Caco-2 (cell line): Measurements from ENCODE around the gene RRP1B. TPM values are rescaled to one million over a fixed set of nuclear protein-coding genes. Genes with fewer than 3 reads are reported as not detected.

Experiments used
- BruUV-seq: library from RNA; stranded (reverse); fragments of 400-500 nt; replicated peaks from 2 replicates; lab custom pipeline; 2021; lab: Mats Ljungman, UMichigan
- CTCF ChIA-PET: fragments of 300-600 bp; sonication (Branson Sonifier 250); formaldehyde crosslinking; loops from one replicate; lab custom pipeline; 2022; ENCODE audit warnings: antibody characterized with exemption; lab: Charles Lee
- POLR2A ChIA-PET: fragments of 300-600 bp; sonication (Branson Sonifier 250); formaldehyde crosslinking; loops from one replicate; lab custom pipeline; 2022; ENCODE audit warnings: antibody characterized with exemption; lab: Charles Lee
- DNase-seq, 2 experiments: peaks; one replicate each; pipeline versions ENCODE4 v3.0.0 to v3.0.0-alpha.2; 2020 to 2022
- H3K27me3 ChIP-seq: replicated peaks from 2 replicates; pipeline ENCODE4 v1.6.0; 2011; ENCODE audit warnings: low read length; ENCODE audit not compliant: control insufficient read depth, insufficient read depth
- H3K36me3 ChIP-seq: 2 replicates; pipeline ENCODE4 v1.5.1; 2011; ENCODE audit warnings: low read length; ENCODE audit not compliant: control insufficient read depth, insufficient read depth
- H3K4me1 ChIP-seq: fragments of 250-450 bp; sonication (Bioruptor Pico); 2 replicates; pipeline ENCODE4 v1.5.1; 2020; ENCODE audit warnings: mild to moderate bottlenecking
- H3K4me3 ChIP-seq: 2 replicates; pipeline ENCODE4 v1.5.1; 2011; ENCODE audit warnings: low read depth, mild to moderate bottlenecking, control low read depth, low read length
- H3K9me3 ChIP-seq: fragments of 250-450 bp; sonication (Bioruptor Pico); 2 replicates; pipeline ENCODE4 v1.5.1; 2020; ENCODE audit warnings: mild to moderate bottlenecking, moderate library complexity
- H3K27ac Mint-ChIP-seq: one replicate; pipeline ENCODE4 v1.8.0; 2022; ENCODE audit warnings: mixed read lengths; ENCODE audit not compliant: unreplicated experiment
- H3K27me3 Mint-ChIP-seq: one replicate; pipeline ENCODE4 v1.8.0; 2022; ENCODE audit warnings: mixed read lengths; ENCODE audit not compliant: insufficient read depth, unreplicated experiment
- H3K36me3 Mint-ChIP-seq: one replicate; pipeline ENCODE4 v1.8.0; 2022; ENCODE audit warnings: mild to moderate bottlenecking, mixed read lengths; ENCODE audit not compliant: insufficient read depth, unreplicated experiment
- H3K4me1 Mint-ChIP-seq: one replicate; pipeline ENCODE4 v1.8.0; 2022; ENCODE audit warnings: low read depth, mixed read lengths; ENCODE audit not compliant: unreplicated experiment
- H3K4me3 Mint-ChIP-seq: one replicate; pipeline ENCODE4 v1.8.0; 2022; ENCODE audit warnings: mild to moderate bottlenecking, moderate library complexity, mixed read lengths; ENCODE audit not compliant: unreplicated experiment
- H3K9me3 Mint-ChIP-seq: one replicate; pipeline ENCODE4 v1.8.0; 2022; ENCODE audit warnings: mixed read lengths; ENCODE audit not compliant: unreplicated experiment
- CTCF ChIP-seq, 2 experiments: fragments of 200-600 bp in 1 of 2; IDR thresholded peaks; 1 replicate in 1 of 2; 2 replicates in 1 of 2; pipeline versions ENCODE4 v1.5.1 to v1.8.0; 2011 to 2022; ENCODE audit warnings: antibody characterized with exemption in 1 of 2, control low read depth in 1 of 2, inconsistent platforms in 1 of 2, low read depth in 1 of 2, low read length in 1 of 2, mild to moderate bottlenecking in 1 of 2, moderate library complexity in 1 of 2; ENCODE audit not compliant: insufficient read depth in 1 of 2, severe bottlenecking in 1 of 2, unreplicated experiment in 1 of 2
- intact Hi-C: fragments of 100-400 bp; cut with micrococcal nuclease; formaldehyde crosslinking; loops from one replicate; pipeline ENCODE4 v1.10.0; 2022; ENCODE audit not compliant: unreplicated experiment
- total RNA-seq: library from RNA; stranded (reverse); gene quantifications from 2 replicates; pipeline ENCODE4 v1.2.3, GENCODE V29; 2022

Gene RRP1B
- total RNA-seq, 1 experiment from 2014 or later: 49.5 TPM

DNA sequence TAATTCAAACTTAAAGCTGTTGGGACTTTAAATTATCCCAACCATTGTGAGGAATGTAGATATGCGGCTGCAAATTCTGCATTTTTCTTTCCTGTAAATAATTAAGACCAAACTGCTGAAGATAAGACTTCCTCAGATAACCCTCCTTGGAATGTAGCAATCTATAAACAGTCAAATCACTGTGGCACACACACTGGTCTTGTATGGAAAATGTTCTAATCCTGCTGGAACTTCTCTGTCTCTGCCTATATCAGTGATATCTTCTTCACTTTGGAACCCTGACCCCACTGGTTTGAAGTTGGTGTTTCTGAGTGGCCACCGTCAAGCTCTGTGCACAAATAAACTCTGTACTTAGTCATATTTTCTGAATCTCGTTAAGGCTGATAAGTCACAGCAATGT, 33.0 kb upstream of the RRP1B start:
- TF ChIP-seq CTCF (IDR thresholded peaks at IDR 0.05; ENCODE audit: insufficient read depth in 1 of 2, low read depth in 1 of 2, low read length in 1 of 2, severe bottlenecking in 1 of 2, unreplicated experiment in 1 of 2): no peak
- Mint-ChIP-seq H3K27ac (peak overlapping the region; percentile 87), H3K27me3 (no peaks in the 10 kb centered on the region), H3K9me3 (peaks cover 11% of the 10 kb centered on the region), H3K4me3 (peak overlapping the region; percentile 39), H3K4me1 (peaks cover 30% of the 10 kb centered on the region), H3K36me3 (peaks cover 42% of the 10 kb centered on the region)
- BruUV-seq: no TSS peak
- peaks cover 25% of the 10 kb centered on the region for H3K9me3 ChIP-seq
- H3K36me3 ChIP-seq: no peaks in the 10 kb centered on the region
- CTCF ChIA-PET: interaction anchor here (1.5 to 2.5 kb wide), 2 partner anchors 15 to 19 kb away, joined by 5 to 7 read pairs; no protein-coding TSS in a partner anchor
- H3K27me3 ChIP-seq: no peaks in the 10 kb centered on the region
- POLR2A ChIA-PET: no interaction called here
- peaks cover 40% of the 10 kb centered on the region for H3K4me1 ChIP-seq
- DNase-seq: peak; percentile 44 to 62
- intact Hi-C loops: loop anchor here (2.0 to 10.0 kb wide), 2 partner anchors 18 to 1022 kb away; no protein-coding TSS in a partner anchor
- H3K4me3 ChIP-seq: no peak overlapping the region

GRCh38 chr21:43627527-43627926, 31.8 kb upstream of the RRP1B start:
- Histone ChIP-seq H3K9me3 (peaks cover 20% of the 10 kb centered on the region), H3K36me3 (no peaks in the 10 kb centered on the region), H3K27me3 (no peaks in the 10 kb centered on the region), H3K4me3 (no peak overlapping the region), H3K4me1 (peaks cover 43% of the 10 kb centered on the region)
- no peak overlapping the region for H3K4me3 Mint-ChIP-seq
- intact Hi-C loops: loop anchor here (2.0 to 10.0 kb wide), 2 partner anchors 17 to 1023 kb away; no protein-coding TSS in a partner anchor
- TF ChIP-seq CTCF (IDR thresholded peaks at IDR 0.05; ENCODE audit: insufficient read depth in 1 of 2, low read depth in 1 of 2, low read length in 1 of 2, severe bottlenecking in 1 of 2, unreplicated experiment in 1 of 2): no peak
- no peaks in the 10 kb centered on the region for H3K9me3 Mint-ChIP-seq
- peaks cover 46% of the 10 kb centered on the region for H3K36me3 Mint-ChIP-seq
- POLR2A ChIA-PET: no interaction called here
- no peak overlapping the region for H3K27ac Mint-ChIP-seq
- H3K4me1 Mint-ChIP-seq: peaks cover 41% of the 10 kb centered on the region
- CTCF ChIA-PET: interaction anchor here (2.5 kb wide), 1 partner anchor 18 kb away, joined by 7 read pairs; no protein-coding TSS in a partner anchor
- no peak for DNase-seq
- no peaks in the 10 kb centered on the region for H3K27me3 Mint-ChIP-seq
- no TSS peak for BruUV-seq

DNA sequence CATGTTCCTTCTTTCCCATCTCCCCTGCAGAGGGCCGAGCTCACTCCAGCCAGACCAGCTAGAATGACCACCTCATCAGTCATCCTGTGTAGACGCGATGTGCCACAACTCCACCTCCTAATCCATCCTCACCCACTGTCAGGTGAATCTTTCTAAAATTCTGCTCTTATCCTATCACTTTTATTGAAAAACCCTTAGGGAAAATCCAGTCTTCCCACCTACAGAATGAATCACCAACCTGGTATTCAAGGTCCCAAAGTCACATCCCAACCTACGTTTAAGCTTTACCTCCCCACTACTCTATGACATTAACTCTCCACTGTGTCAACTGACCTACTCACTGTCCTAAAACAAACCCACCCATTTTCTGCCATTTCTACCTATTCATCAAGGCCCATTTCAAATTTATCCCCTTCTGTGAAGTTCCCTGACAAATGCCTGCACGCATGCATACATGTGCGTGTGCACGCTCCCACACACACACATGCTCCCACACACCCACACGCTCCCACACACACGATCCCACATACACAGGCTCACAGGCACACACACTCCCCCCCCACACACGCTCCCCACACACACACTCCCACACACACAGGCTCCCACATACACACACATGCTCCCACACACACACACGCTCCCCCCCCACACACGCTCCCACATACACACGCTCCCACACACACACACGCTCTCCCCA, 27.8 kb upstream of the RRP1B start:
- intact Hi-C loops: no loop called here
- CTCF ChIA-PET: no interaction called here
- Histone ChIP-seq H3K9me3 (peaks cover 20% of the 10 kb centered on the region), H3K36me3 (no peaks in the 10 kb centered on the region), H3K4me1 (peaks cover 23% of the 10 kb centered on the region), H3K4me3 (no peak overlapping the region), H3K27me3 (no peaks in the 10 kb centered on the region)
- peaks cover 18% of the 10 kb centered on the region for H3K4me1 Mint-ChIP-seq
- peak overlapping the region; percentile 5 for H3K4me3 Mint-ChIP-seq
- H3K27ac Mint-ChIP-seq: peak overlapping the region; percentile 37
- no TSS peak for BruUV-seq
- H3K36me3 Mint-ChIP-seq: peaks cover 30% of the 10 kb centered on the region
- no peaks in the 10 kb centered on the region for H3K27me3 Mint-ChIP-seq
- H3K9me3 Mint-ChIP-seq: no peaks in the 10 kb centered on the region
- POLR2A ChIA-PET: no interaction called here
- DNase-seq: no peak
- TF ChIP-seq CTCF (IDR thresholded peaks at IDR 0.05; ENCODE audit: insufficient read depth in 1 of 2, low read depth in 1 of 2, low read length in 1 of 2, severe bottlenecking in 1 of 2, unreplicated experiment in 1 of 2): no peak
